Activated T-helper 17 cell treated with anti-CD3 and anti-CD28 coated beads, Interleukin-2, amount 50 U/mL, for 72 hours (primary cell): ENCODE data around the gene SLC22A7. TPM values are rescaled to one million over a fixed set of nuclear protein-coding genes. Genes with fewer than 3 reads are reported as not detected.

Experiments used
- ATAC-seq: fragments of 150-1000 bp; cut with Tn5 transposase; replicated peaks from 2 replicates; pipeline ENCODE4 v1.10.0; 2021; ENCODE audit warnings: mild to moderate bottlenecking, moderate library complexity
- H3K27ac Mint-ChIP-seq: one replicate; pipeline ENCODE4 v1.8.0; 2022; ENCODE audit warnings: mixed read lengths
- H3K27me3 Mint-ChIP-seq: one replicate; pipeline ENCODE4 v1.8.0; 2022; ENCODE audit warnings: mixed read lengths
- H3K36me3 Mint-ChIP-seq: one replicate; pipeline ENCODE4 v1.8.0; 2022; ENCODE audit warnings: low read depth, mild to moderate bottlenecking, mixed read lengths
- H3K4me1 Mint-ChIP-seq: one replicate; pipeline ENCODE4 v1.8.0; 2022; ENCODE audit warnings: mixed read lengths
- H3K4me3 Mint-ChIP-seq: one replicate; pipeline ENCODE4 v1.8.0; 2022; ENCODE audit warnings: mild to moderate bottlenecking, mixed read lengths
- H3K9me3 Mint-ChIP-seq: one replicate; pipeline ENCODE4 v1.8.0; 2022; ENCODE audit warnings: mixed read lengths
- total RNA-seq, 2 donors: library from RNA; stranded (reverse); gene quantifications; one replicate each; pipeline ENCODE4 v1.2.3, GENCODE V29; 2022

The SLC22A7 gene
- total RNA-seq, 2 donors from 2014 or later, result not detected

DNA sequence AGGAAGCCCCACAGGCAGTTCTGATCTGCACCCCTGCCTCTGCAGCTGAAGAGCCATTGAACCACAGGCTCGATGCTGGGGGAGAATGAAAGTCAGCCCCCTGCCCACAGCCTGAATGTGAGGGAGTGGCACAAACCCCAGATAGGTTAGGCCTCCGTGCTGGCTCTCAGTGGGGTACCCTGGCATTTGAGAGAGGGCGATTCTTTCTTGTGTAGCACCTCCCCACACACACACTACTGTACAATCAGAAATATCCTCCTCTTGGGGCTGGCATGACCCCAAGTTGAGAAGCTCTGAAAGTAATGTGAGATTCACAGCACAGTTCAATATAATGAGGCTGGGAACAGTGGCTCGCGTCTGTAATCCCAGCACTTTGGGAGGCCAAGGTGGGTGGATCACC is 36.9 kb upstream of the SLC22A7 start:
- H3K27me3 Mint-ChIP-seq, result peaks cover 4% of the 10 kb centered on the region
- peaks cover 12% of the 10 kb centered on the region for H3K4me1 Mint-ChIP-seq
- no peak overlapping the region for H3K4me3 Mint-ChIP-seq
- no peak overlapping the region for H3K27ac Mint-ChIP-seq
- no peak for ATAC-seq
- no peaks in the 10 kb centered on the region for H3K36me3 Mint-ChIP-seq
- no peaks in the 10 kb centered on the region for H3K9me3 Mint-ChIP-seq

DNA sequence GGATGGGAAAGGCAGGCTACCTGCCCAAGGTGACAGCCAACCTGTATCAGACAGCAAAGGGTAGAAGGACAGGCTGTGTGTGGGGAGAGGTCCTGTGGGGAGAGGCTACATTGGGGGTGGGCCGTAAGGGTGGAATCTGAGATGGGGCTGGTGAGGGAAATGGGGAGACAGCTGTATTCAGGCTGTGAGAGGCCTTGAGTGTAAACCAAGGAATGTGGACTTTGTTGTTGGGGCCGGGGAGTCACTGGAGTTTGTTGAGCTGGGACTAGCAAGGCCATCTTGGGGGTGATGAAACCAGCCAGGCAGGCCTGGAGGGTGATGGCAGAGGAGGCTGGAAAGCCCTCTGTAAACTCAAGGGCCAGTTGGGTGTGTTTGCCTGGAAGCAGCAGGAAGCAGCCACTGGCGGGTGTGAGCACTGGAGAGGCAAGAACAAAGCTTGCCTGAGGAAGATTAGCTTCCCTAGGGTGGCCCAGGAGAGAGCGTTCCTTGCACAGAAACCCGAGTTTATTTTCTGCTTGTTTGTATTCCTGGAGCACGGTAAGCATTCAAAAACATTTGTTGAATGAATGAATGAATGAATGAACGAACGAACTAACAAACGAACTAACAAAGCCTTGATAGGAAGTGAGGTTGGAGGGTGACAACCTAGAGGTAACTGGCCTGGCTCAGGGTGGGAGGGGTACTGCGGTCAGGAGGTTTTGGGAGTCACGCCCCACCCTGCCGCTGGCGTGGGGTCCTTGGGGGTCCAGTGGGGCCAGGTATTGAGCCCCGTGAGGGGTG is 35.9 kb upstream of the SLC22A7 start:
- ATAC-seq, result no peak
- Mint-ChIP-seq H3K4me1 (peaks cover 10% of the 10 kb centered on the region), H3K9me3 (no peaks in the 10 kb centered on the region), H3K4me3 (no peak overlapping the region), H3K36me3 (no peaks in the 10 kb centered on the region), H3K27ac (no peak overlapping the region), H3K27me3 (peaks cover 4% of the 10 kb centered on the region)

DNA sequence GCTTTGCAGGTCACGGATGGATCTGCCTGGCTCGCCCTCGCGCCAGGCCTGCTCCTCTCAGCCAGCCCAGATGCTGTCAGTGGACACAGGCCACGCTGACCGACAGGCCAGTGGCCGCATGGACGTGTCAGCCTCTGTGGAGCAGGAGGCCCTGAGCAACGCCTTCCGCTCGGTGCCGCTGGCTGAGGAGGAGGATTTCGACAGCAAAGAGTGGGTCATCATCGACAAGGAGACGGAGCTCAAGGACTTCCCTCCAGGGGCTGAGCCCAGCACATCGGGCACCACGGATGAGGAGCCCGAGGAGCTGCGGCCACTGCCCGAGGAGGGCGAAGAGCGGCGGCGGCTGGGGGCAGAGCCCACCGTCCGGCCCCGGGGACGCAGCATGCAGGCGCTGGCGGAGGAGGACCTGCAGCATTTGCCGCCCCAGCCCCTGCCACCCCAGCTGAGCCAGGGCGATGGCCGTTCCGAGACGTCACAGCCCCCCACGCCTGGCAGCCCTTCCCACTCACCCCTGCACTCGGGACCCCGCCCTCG is 35.2 kb upstream of the SLC22A7 start:
- Mint-ChIP-seq H3K4me1 (peaks cover 5% of the 10 kb centered on the region), H3K27ac (no peak overlapping the region), H3K27me3 (peaks cover 4% of the 10 kb centered on the region), H3K4me3 (no peak overlapping the region), H3K36me3 (no peaks in the 10 kb centered on the region), H3K9me3 (no peaks in the 10 kb centered on the region)
- ATAC-seq, result no peak

DNA sequence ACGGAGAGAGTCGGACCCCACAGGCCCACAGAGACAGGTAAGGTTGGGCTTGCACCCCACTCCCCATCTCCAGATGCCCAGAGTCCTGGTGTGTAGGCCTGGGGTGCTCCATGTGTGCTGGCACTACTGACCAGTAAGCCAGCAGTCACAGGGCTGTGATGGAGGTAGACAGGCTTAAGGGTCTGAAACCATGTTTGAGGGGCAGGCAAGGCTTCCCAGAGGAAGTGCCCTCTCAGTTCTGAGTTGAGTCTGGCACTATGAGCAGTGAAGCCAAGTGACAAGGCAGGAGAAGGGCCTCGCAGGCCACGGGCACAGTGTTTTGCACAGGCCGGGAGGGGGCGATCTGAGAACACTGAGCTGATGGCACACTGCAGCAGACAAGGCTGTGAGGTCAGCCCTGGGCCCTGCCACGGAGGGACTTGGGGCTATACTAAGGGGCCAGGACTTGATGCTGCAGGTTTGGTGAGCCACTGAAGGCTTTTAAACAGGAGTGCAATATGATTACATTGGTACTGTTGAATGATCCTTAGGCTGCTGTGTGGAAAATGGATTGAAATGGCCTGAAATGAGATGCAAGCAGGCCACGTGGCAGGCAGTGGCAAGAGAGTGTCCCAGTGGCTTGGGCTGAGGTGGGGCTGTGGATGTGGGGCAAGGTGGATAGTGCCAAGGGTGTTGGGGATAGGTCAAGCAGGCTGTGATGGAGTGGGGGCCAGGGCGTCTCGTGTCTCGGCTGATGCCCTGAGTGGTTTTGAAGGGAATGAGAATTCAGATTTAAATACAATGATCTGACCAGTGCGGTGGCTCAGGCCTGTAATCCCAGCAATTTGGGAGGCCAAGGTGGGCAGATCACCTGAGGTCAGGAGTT is 34.5 kb upstream of the SLC22A7 start:
- H3K4me3 Mint-ChIP-seq, result no peak overlapping the region
- no peaks in the 10 kb centered on the region for H3K27me3 Mint-ChIP-seq
- H3K27ac Mint-ChIP-seq, result no peak overlapping the region
- no peaks in the 10 kb centered on the region for H3K36me3 Mint-ChIP-seq
- H3K4me1 Mint-ChIP-seq, result peaks cover 3% of the 10 kb centered on the region
- H3K9me3 Mint-ChIP-seq, result no peaks in the 10 kb centered on the region
- ATAC-seq, result peak; percentile 99

DNA sequence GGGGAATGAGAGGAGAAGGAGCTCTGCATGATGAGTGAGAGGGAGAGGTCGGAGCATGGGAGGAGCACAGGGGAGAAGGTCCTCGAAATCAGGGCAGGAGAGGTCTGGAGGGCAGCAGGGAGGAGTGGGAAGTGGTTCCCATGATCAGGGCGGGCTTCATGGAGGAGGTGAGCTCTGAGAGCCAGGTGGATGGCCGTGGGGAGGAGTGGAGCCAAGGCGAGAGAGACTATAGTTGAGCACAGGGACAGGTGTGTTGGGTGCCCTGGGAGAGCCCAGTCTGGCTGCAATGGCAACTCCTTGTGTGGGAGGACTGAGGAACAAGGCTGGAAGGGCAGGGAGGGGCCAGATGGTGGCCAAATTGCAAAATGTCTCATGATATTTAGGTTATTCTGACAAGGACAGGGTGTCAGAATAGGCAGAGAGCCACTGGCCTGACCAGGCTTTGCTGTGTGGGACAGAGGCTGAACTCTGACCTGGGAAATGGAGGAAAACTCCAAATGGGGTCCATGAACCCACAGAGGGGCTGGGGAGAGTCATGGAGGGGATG is 33.4 kb upstream of the SLC22A7 start:
- H3K27ac Mint-ChIP-seq, result no peak overlapping the region
- H3K27me3 Mint-ChIP-seq, result peaks cover 3% of the 10 kb centered on the region
- no peak for ATAC-seq
- no peaks in the 10 kb centered on the region for H3K9me3 Mint-ChIP-seq
- no peaks in the 10 kb centered on the region for H3K36me3 Mint-ChIP-seq
- H3K4me3 Mint-ChIP-seq, result no peak overlapping the region
- H3K4me1 Mint-ChIP-seq, result peaks cover 3% of the 10 kb centered on the region

DNA sequence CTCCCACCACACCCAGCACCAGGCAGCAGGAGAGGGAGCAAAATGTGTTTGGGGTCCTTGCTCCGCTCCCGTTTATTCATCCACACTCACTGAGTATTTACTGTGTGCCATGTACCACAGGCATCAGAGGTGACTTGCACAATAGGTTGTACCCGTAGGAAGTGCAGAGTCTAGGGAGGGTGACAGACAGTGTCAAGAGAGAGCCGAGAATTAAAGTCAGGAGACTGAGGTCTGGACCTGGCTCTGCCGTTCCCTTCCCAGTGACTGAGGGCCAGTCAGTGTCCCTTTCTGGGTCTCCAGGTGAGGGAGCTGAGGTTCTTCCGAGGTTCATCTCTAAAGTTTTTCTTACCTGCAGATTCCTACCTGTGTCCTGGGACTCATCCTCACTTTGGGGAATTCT is 32.5 kb upstream of the SLC22A7 start:
- no peak overlapping the region for H3K4me3 Mint-ChIP-seq
- ATAC-seq, result no peak

DNA sequence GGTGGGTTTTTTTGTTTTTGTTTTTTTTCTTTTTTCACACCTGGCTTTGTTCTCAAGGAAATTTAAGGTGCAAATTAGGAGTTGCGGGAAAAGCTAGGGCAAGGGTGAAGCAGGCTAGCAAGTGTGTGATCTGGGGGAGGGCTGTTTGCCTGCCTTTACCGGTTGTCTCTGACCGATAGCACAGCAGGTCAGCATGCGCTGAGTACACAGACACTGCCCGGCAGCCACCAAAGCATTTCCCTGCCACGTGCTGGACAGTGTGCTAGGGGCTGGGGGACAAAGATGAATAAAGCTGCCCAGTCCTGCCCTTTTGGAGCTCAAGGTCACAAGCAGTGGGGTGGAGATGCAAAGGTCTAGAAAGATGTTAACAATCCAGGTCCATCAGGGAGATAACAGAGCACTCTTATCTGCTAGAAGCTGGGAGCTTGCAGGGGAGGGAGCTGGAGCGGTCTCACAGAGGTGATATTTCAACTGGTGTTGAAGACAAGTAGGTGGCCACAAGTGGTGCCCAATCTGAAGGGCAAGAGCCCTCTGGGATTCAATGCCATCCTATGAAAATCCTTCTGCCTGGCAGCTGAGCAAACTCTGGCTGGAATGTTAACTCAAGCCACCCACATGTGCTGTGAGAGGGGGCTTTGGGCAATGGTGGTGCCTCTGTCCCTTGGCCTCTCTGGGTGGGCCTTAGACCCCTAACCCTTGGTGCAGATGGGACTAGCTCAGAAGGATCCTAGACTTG is 30.3 kb upstream of the SLC22A7 start:
- H3K27ac Mint-ChIP-seq, result no peak overlapping the region
- peaks cover 3% of the 10 kb centered on the region for H3K27me3 Mint-ChIP-seq
- no peak for ATAC-seq
- no peaks in the 10 kb centered on the region for H3K36me3 Mint-ChIP-seq
- H3K9me3 Mint-ChIP-seq, result no peaks in the 10 kb centered on the region
- H3K4me3 Mint-ChIP-seq, result no peak overlapping the region
- H3K4me1 Mint-ChIP-seq, result peaks cover 3% of the 10 kb centered on the region

More for the DNA sequence above, 32.5 kb upstream of the SLC22A7 start:
- peaks cover 3% of the 10 kb centered on the region for H3K4me1 Mint-ChIP-seq
- no peaks in the 10 kb centered on the region for H3K36me3 Mint-ChIP-seq
- H3K27ac Mint-ChIP-seq, result no peak overlapping the region
- peaks cover 3% of the 10 kb centered on the region for H3K27me3 Mint-ChIP-seq
- no peaks in the 10 kb centered on the region for H3K9me3 Mint-ChIP-seq

DNA sequence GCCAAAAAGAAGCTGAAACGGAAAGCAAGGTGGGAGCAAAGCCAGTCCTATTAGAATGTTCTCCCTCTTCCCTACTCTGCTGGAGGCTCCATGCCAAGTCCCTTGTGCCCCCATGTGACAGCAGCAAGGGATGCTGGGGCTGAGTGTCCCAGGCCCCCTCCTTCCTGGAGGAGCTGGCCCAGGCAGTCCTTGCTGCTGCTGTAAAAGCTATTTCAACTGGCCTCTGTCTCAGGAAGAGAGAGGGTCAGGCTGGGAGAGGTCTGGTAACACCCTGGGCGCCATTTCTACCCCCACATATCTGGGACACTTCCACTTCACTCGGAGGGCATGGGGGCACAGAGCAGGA is 29.7 kb upstream of the SLC22A7 start:
- H3K9me3 Mint-ChIP-seq, result no peaks in the 10 kb centered on the region
- H3K4me1 Mint-ChIP-seq, result peaks cover 3% of the 10 kb centered on the region
- H3K4me3 Mint-ChIP-seq, result peak overlapping the region; percentile 70

DNA sequence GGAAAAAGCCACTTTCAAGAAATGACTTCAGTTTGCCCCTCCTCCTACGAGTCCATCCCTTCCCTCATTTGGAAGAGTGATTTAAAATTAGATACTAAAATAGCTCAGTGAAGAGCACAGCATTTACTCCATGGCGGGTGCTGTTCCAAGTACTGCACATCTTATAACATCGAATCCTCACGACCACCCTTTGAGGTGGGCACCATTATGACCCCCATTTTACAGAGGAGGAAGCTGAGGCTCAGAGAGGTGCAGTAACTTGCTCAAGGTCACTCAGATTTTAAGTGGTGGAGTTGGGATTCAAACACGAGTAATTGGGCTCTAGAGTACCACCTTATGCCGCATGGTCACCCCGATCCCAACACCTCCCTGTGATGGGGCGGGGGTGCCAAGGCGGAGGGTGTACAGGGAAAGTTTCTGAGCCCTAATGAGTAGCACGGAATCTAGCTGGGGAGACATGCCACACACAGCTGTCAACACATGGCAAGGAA is 29.2 kb upstream of the SLC22A7 start:
- Mint-ChIP-seq H3K36me3 (no peaks in the 10 kb centered on the region), H3K4me1 (no peaks in the 10 kb centered on the region), H3K27me3 (peaks cover 3% of the 10 kb centered on the region), H3K4me3 (peak overlapping the region; percentile 70), H3K9me3 (no peaks in the 10 kb centered on the region), H3K27ac (peak overlapping the region; percentile 42)
- ATAC-seq, result no peak

More for the DNA sequence above, 29.7 kb upstream of the SLC22A7 start:
- no peak for ATAC-seq
- Mint-ChIP-seq H3K27me3 (peaks cover 3% of the 10 kb centered on the region), H3K27ac (no peak overlapping the region), H3K36me3 (no peaks in the 10 kb centered on the region)

DNA sequence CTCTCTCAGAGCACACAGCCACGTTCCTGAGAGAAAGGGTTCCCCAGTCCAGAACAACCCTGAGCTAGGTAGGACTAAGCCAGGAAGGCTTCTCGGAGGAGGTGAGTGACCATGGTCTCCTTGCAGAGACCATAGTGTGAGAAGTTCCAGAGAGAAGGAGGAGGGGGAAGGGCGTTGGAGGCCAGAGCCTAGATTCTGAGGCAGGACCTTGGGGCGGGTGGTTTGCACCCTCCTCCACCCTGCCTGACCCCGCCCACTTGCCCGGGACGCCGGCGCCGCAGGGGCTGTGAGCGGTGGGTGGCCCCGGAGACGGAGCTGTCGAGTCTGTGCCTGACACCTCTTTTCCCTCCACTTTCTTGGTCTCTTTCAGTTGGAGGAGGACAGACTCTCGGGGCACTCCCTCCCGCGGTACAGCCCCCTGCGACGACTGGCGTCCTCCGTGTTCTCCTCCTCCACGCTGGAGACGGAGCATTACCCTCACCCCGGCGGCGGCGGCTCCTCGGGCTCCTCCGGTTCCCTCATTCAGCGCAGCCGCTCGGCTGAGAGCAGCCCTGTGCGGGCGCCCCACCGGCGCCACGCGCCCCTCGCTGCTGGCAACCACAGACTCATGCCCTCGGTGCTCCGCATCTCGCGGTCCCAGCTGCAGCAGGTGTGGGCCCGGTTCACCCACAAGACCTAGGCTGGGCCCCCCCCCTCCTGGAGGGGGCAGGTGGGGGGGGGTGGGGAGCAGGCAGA is 28.6 kb upstream of the SLC22A7 start:
- peaks cover 3% of the 10 kb centered on the region for H3K27me3 Mint-ChIP-seq
- H3K27ac Mint-ChIP-seq, result peak overlapping the region; percentile 42
- ATAC-seq, result peak; percentile 71
- no peaks in the 10 kb centered on the region for H3K4me1 Mint-ChIP-seq
- H3K9me3 Mint-ChIP-seq, result no peaks in the 10 kb centered on the region
- H3K36me3 Mint-ChIP-seq, result no peaks in the 10 kb centered on the region
- peak overlapping the region; percentile 70 for H3K4me3 Mint-ChIP-seq

DNA sequence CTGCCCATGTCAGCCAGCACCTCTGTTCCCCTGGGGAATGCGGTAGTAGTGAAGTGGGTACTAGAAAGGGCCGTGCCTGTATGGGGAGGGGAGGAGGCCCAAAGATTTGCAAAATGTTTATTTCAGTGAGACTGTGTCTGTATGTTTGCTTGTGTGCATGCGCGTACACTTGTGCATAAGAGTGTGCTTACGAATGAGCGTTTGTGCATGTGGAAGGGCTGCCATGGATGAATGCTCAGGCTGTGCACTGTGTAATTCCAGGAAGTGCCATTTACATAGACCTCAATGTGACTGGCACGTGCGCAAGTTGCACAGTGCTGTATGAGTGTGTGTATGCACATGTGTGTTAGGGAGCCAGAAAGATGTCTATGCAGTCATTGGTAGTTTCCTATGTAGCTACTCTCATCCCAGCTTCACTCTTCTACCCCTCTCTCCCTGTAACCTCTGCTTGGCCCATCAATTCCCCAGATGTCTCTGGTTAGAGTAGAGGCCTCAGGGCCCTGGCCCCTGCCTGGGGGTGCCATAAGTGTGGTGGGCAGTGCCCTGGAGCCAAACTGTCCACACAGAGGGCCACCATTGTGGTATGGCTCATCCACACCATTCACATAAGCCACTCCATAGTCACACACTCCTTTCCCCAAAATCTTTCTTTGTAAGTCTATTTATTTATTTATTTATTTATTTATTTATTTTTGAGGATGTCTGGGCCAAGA is 26.8 kb upstream of the SLC22A7 start:
- ATAC-seq, result no peak

DNA sequence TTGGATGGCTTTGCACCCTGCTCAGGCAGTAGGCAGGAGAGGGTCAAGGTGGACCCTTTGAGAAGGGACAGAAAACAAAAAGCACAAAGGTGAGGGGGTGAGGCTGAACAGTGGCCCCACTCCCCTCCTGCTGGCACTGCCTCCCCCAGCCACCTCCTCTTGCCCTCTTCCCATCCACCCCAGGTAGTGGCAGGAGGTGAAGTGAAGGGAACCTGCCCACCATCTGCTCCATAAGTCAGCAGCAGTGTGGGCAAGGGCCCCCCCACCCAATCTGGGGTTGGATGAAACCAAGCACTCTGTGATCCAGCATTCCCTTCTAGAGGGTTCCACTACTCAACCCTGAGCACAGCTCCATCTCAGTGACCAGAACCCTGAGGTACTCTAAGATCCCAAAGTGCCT is 26.1 kb upstream of the SLC22A7 start:
- H3K9me3 Mint-ChIP-seq, result no peaks in the 10 kb centered on the region
- H3K27me3 Mint-ChIP-seq, result peaks cover 9% of the 10 kb centered on the region
- no peak overlapping the region for H3K4me3 Mint-ChIP-seq
- peaks cover 6% of the 10 kb centered on the region for H3K4me1 Mint-ChIP-seq
- peak overlapping the region; percentile 48 for H3K27ac Mint-ChIP-seq
- no peak for ATAC-seq
- no peaks in the 10 kb centered on the region for H3K36me3 Mint-ChIP-seq

More for the DNA sequence above, 26.8 kb upstream of the SLC22A7 start:
- Mint-ChIP-seq H3K36me3 (no peaks in the 10 kb centered on the region), H3K4me1 (peaks cover 5% of the 10 kb centered on the region), H3K27me3 (peaks cover 8% of the 10 kb centered on the region), H3K27ac (no peak overlapping the region), H3K4me3 (no peak overlapping the region), H3K9me3 (no peaks in the 10 kb centered on the region)

DNA sequence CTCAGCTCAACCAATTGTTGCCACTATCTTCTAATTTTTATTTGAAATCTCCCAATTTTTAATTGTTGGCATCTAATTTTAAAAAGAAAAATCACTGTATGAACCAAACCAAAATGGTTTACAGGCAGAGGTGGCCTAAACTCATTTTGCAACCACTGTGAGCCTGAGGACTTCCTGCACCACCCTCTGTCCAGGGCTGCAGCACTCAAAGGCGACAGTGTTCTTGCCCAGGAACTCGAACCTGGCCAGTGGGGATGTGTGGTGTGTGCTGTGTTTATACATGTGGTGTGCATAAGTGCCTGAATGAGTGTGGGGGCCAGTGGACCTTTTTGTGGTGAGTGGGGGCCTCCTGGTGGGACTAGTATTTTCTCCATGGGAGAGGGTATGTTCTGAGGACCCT is 24.4 kb upstream of the SLC22A7 start:
- Mint-ChIP-seq H3K4me1 (peaks cover 6% of the 10 kb centered on the region), H3K27ac (no peak overlapping the region), H3K4me3 (no peak overlapping the region), H3K36me3 (no peaks in the 10 kb centered on the region), H3K9me3 (no peaks in the 10 kb centered on the region), H3K27me3 (peaks cover 14% of the 10 kb centered on the region)
- no peak for ATAC-seq
